T-helper 22 cell (primary cell): Measurements from ENCODE around the gene COQ2.
"Not testable (repeated sequence)": the region's sequence is repeated elsewhere in the genome, so short reads cannot be mapped to it uniquely, and the experiment has no call there.

Experiments used
- DNase-seq: peaks from one replicate; pipeline ENCODE4 v3.0.0-alpha.2; 2020; ENCODE audit warnings: low read depth

Gene COQ2

GRCh38 chr4:83285055-83285407 is 433 bp upstream of the COQ2 start:
- DNase-seq: no peak

GRCh38 chr4:83283181-83283580 is 1.4 kb downstream of the COQ2 start:
- DNase-seq: no peak

GRCh38 chr4:83282049-83282535 is 2.5 kb downstream of the COQ2 start:
- DNase-seq: peak; percentile 6

DNA sequence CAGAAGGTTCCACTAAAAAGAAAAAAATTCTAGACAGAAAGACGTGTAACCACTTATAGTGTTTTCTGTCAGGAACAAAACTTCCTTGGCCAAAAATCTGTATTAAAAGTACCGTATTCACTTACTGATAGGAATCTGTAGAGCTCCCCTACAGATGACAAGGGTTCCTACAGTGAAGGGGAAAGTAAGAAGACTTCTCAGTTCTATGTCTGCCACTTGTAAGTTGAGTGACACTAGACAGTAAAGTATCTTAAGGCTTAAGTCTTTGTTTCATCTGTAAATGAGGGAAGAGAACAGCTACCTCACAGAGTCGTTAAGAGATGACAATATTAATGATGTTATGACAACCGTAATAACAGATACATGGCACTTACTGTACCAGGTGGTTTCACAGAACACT is 3.3 kb downstream of the COQ2 start:
- no peak for DNase-seq

- DNase-seq: no peak
These were observed 8.1 kb downstream of the COQ2 start for GRCh38 chr4:83276299-83277040.

GRCh38 chr4:83273926-83274325 is 10.7 kb downstream of the COQ2 start:
- not testable (repeated sequence) for DNase-seq

- DNase-seq: no peak
These were observed 11.7 kb downstream of the COQ2 start for GRCh38 chr4:83272900-83273299.

DNA sequence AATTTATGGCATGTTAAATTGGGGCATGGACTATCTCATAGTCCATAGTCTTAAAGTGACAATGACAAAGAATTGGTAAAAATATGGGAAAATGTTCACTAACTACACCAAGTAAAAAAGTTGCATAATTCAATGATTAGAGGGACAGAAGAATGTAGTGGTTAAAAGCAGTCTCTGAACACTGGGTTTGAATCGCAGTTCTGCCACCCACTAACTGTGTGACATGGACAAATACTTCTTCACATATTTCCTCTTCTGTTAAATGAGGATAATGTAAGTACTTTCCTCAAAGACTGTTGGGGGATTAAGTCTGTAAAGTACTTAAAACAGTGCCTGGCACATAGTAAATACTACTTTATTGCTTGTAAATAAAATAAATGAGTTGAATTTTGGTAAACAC is 15.3 kb downstream of the COQ2 start:
- DNase-seq: no peak

- DNase-seq: no peak
These were observed 16.1 kb downstream of the COQ2 start for GRCh38 chr4:83268491-83268890.

DNA sequence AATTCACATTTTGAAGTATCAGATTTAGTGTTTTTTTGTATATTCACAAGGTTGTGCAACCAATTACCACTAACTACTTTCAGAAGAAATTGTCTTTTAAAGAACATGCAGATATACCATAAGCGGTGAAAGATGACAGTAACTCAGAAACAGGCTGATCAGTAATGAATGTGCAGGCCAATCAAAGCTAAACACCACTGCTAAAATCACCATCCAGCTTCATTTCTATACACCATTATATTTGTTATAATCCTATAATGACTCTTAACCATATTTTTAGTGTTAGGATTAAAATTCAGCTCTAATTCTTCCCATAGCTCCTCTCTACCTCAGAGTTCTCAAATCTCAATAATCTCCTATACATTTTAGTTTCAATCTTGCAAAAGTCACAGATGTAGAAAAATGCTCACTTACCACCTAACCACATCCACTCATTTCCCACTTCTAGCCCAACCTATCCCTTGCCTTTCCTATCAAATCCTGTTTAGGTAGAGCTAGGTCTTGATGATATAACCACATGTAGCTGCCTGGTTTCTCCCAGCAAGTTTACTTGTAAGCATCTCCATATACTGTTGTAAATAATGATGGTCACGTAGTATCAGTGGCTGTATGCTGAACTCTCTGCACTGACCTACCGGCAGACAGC is 16.6 kb downstream of the COQ2 start:
- DNase-seq: no peak

DNA sequence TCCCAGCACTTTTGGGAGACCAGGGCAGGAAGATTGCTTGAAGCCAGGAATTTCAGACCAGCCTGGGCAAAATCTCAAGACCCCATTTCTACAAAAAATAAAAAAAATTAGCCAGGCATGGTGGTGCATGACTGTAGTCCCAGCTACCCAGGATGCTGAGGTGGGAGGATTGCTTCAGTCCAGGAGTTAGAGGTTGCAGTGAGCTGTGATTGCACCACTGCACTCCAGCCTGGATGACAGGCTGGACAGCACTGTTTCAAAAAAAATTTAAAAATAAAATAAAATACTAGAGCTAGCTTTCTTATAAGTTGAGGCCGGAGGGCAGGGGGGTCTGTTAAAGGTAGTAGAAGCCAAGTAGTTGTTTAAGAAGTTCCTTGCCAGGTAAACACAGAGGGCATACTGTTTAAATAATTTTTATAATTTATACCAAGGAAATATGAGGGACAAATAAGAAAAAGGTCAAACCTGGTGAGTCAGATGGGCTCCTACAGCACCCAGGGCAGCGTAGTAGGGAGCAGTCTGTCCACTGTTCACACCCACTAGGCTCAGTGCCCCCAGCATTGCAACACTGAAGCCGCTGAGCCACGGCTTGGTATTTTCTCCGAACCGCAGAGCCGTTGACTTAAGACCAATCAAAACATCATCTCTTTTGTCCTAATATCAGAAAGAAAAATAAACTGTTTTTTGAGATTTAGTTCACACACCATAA is 17.3 kb downstream of the COQ2 start:
- DNase-seq: no peak

GRCh38 chr4:83266689-83267088 is 17.9 kb downstream of the COQ2 start:
- DNase-seq: no peak

DNA sequence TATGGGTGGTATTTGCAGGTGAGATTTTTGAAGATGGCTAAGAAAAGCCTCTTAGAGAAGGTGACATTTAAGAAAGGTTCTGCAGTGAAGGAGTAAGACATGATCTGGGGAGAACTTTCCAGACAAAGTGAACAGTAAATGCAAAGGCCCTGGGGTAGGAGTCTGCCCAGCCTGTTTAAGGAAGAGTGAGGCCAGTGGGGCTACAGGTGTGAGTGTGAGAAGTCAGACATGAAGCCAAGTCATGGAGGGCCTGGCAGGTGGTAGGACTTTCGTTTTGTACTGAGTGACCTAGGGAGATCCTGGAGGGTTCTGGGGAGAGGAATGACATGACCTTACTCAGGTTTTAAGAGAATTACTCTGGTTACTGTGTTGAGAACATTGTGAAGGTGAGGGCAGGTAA is 21.5 kb downstream of the COQ2 start:
- DNase-seq: no peak

- DNase-seq: no peak
These were observed 21.9 kb downstream of the COQ2 start for GRCh38 chr4:83262682-83263081.

DNA sequence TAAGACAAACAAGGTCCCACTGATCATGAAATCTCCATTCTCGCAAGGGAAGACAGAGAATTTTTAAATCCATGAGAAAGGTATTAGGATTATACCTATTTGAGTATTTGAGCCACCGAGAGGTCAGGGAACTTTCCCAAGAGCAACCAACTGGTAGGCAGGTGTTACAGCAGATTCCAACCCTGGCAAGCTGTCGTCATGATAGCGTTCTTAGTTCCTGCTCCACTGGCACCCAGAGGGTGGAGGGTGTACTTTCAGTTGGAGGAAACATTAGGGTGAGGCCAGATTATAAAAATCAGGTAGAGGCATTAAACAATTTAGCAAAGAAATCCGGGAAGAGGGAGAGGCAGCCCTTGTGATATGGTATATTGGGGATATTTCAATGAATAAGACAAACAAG is 23.3 kb downstream of the COQ2 start:
- DNase-seq: no peak

GRCh38 chr4:83259586-83259985 is 25.0 kb downstream of the COQ2 start:
- DNase-seq: no peak

- DNase-seq: no peak
These were observed 26.1 kb downstream of the COQ2 start for GRCh38 chr4:83258461-83258860.

GRCh38 chr4:83257811-83258210 is 26.8 kb downstream of the COQ2 start:
- DNase-seq: no peak

DNA sequence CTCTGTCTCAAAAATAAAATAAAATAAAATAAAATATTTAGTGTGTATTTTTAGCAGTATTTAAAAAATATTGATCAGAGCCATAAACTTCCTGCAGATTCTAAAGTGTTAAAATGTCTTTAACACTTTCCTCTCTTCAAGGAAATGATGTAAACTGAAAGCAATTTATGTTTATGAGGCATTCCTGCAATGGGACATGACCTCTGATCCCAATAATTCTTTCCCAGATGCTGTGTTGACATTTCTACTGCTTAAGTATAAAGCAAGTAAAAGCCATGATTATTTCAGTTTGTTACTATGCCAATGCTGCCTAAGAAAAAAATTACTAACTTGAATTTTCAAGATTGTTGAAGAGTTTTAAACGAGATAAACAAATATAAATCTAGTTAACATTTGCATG is 29.0 kb downstream of the COQ2 start:
- no peak for DNase-seq

GRCh38 chr4:83252782-83253405 is 31.7 kb downstream of the COQ2 start:
- peak; percentile 37 for DNase-seq

GRCh38 chr4:83251447-83251830 is 33.2 kb downstream of the COQ2 start:
- DNase-seq: no peak

DNA sequence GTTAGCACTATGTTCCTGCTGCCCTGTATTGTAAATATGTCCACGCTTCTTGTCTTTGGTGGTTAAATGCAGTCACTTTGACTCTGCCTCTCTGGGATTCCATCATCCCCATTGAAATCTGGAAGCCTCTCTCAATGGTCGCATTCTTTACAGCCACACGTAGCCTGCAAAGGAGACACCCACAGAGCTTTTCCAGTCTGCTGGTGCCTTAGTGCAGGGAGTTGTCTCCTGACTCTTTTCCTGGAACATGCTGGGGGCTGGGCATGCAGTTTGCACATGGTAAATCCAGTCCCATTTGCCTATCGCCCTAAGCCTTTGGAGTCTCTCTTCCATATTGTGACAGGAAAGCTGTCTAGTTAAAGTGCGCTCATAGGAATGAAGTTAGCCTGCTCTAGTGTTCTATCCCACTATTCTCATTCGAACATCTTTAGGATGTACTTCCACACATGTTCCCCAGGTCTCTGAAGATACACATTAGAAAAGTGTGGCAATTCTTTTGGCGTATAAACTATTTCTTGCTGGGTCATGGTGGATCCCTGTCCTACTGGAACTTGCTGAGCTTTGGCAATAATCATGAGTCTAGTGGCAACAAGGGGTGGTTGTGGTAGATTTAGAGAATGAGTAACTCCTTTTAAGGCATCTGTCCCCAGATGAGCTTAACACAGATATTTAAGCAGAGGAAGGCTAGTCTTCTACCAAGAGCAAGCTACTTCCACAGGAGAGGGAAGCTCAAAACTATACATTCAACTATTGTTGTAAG is 33.7 kb downstream of the COQ2 start:
- DNase-seq: no peak
